H9 (cell line): Measurements from ENCODE around the gene TFDP1. TPM values are rescaled to one million over a fixed set of nuclear protein-coding genes. Genes with fewer than 3 reads are reported as not detected.

Source experiments
- DNase-seq: peaks from one replicate; pipeline ENCODE4 v3.0.0-alpha.2; 2017
- H2AFZ ChIP-seq: one replicate; pipeline ENCODE4 v1.6.1; 2013; ENCODE audit warnings: mild to moderate bottlenecking, low read length, control low read depth, moderate library complexity
- H2AK5ac ChIP-seq: 2 replicates; pipeline ENCODE4 v1.6.1; 2013; ENCODE audit warnings: low read length, control low read depth, mixed read lengths; ENCODE audit not compliant: insufficient read length
- H2BK120ac ChIP-seq: one replicate; pipeline ENCODE4 v1.6.1; 2013; ENCODE audit warnings: low read depth, mild to moderate bottlenecking, low read length, control low read depth, inconsistent platforms; ENCODE audit not compliant: poor library complexity, severe bottlenecking
- H2BK12ac ChIP-seq: 2 replicates; pipeline ENCODE4 v1.6.1; 2013; ENCODE audit warnings: low read length, control low read depth, mixed read lengths, low read depth; ENCODE audit not compliant: insufficient read length
- H2BK15ac ChIP-seq: 2 replicates; pipeline ENCODE4 v1.6.1; 2013; ENCODE audit warnings: low read depth, low read length, control low read depth
- H2BK20ac ChIP-seq: one replicate; pipeline ENCODE4 v1.6.1; 2013; ENCODE audit warnings: low read depth, mild to moderate bottlenecking, low read length, control low read depth, inconsistent platforms; ENCODE audit not compliant: poor library complexity, severe bottlenecking
- H2BK5ac ChIP-seq: 2 replicates; pipeline ENCODE4 v1.6.1; 2013; ENCODE audit warnings: low read length, control low read depth, mixed read lengths; ENCODE audit not compliant: insufficient read length
- H3K14ac ChIP-seq: 2 replicates; pipeline ENCODE4 v1.6.1; 2013; ENCODE audit warnings: low read length, control low read depth; ENCODE audit not compliant: insufficient read depth
- H3K18ac ChIP-seq: 2 replicates; pipeline ENCODE4 v1.6.1; 2013; ENCODE audit warnings: low read depth, mild to moderate bottlenecking, mixed read lengths, low read length, control low read depth; ENCODE audit not compliant: insufficient read length
- H3K23ac ChIP-seq: 2 replicates; pipeline ENCODE4 v1.6.1; 2013; ENCODE audit warnings: low read length, control low read depth, mixed read lengths, low read depth; ENCODE audit not compliant: insufficient read length
- H3K23me2 ChIP-seq: 2 replicates; pipeline ENCODE4 v1.6.1; 2013; ENCODE audit warnings: low read depth, mild to moderate bottlenecking, mixed read lengths, low read length, control low read depth; ENCODE audit not compliant: insufficient read length, poor library complexity, severe bottlenecking
- H3K27ac ChIP-seq: 2 replicates; pipeline ENCODE4 v1.5.1; 2013; ENCODE audit warnings: low read length, control low read depth, mixed read lengths, low read depth; ENCODE audit not compliant: insufficient read length
- H3K27me3 ChIP-seq: 2 replicates; pipeline ENCODE4 v1.6.1; 2013; ENCODE audit warnings: low read length, control low read depth, inconsistent platforms; ENCODE audit not compliant: insufficient read depth
- H3K4ac ChIP-seq: 2 replicates; pipeline ENCODE4 v1.6.1; 2013; ENCODE audit warnings: low read depth, mild to moderate bottlenecking, control low read depth, inconsistent platforms, low read length, moderate library complexity
- H3K4me1 ChIP-seq: 2 replicates; pipeline ENCODE4 v1.6.1; 2013; ENCODE audit warnings: low read length, control low read depth, inconsistent platforms; ENCODE audit not compliant: insufficient read depth
- H3K4me2 ChIP-seq: 2 replicates; pipeline ENCODE4 v1.6.1; 2013; ENCODE audit warnings: low read length, control low read depth, mixed read lengths; ENCODE audit not compliant: insufficient read length, insufficient read depth
- H3K56ac ChIP-seq: 2 replicates; pipeline ENCODE4 v1.6.1; 2013; ENCODE audit warnings: low read depth, mild to moderate bottlenecking, mixed read lengths, low read length, control low read depth; ENCODE audit not compliant: insufficient read length
- H3K79me1 ChIP-seq: 2 replicates; pipeline ENCODE4 v1.6.1; 2013; ENCODE audit warnings: low read depth, mild to moderate bottlenecking, moderate library complexity, low read length, control low read depth, inconsistent platforms; ENCODE audit not compliant: insufficient read depth, poor library complexity, severe bottlenecking
- H3K79me2 ChIP-seq: 2 replicates; pipeline ENCODE4 v1.6.1; 2013; ENCODE audit warnings: low read length, control low read depth, inconsistent platforms; ENCODE audit not compliant: insufficient read depth
- H3K9ac ChIP-seq: 2 replicates; pipeline ENCODE4 v1.6.1; 2013; ENCODE audit warnings: low read length, control low read depth, mixed read lengths; ENCODE audit not compliant: insufficient read length; ENCODE audit errors: extremely low read depth
- H3K9me3 ChIP-seq: one replicate; pipeline ENCODE4 v1.6.1; 2013; ENCODE audit warnings: low read depth, low read length, inconsistent platforms; ENCODE audit not compliant: control insufficient read depth
- H3T11ph ChIP-seq: one replicate; pipeline ENCODE4 v1.6.1; 2013; ENCODE audit warnings: mild to moderate bottlenecking, low read length, control low read depth, inconsistent platforms
- H4K20me1 ChIP-seq: one replicate; pipeline ENCODE4 v1.6.1; 2013; ENCODE audit not compliant: control insufficient read depth, insufficient read length, insufficient read depth
- H4K5ac ChIP-seq: 2 replicates; pipeline ENCODE4 v1.6.1; 2013; ENCODE audit warnings: low read depth, mild to moderate bottlenecking, mixed read lengths, low read length, control low read depth; ENCODE audit not compliant: insufficient read length
- H4K8ac ChIP-seq: replicated peaks from 2 replicates; pipeline ENCODE4 v1.6.1; 2013; ENCODE audit warnings: low read length, control low read depth, mixed read lengths, low read depth; ENCODE audit not compliant: insufficient read length
- H4K91ac ChIP-seq: 2 replicates; pipeline ENCODE4 v1.6.1; 2013; ENCODE audit warnings: low read depth, mild to moderate bottlenecking, moderate library complexity, mixed read lengths, low read length, control low read depth; ENCODE audit not compliant: insufficient read length
- H3K27ac Mint-ChIP-seq, 3 experiments: 2 replicates in 2 of 3; 3 replicates in 1 of 3; pipeline ENCODE4 v1.8.0; 2020 to 2021; ENCODE audit warnings: mixed read lengths in 3 of 3, mild to moderate bottlenecking in 1 of 3, moderate library complexity in 1 of 3
- H3K27me3 Mint-ChIP-seq: 2 replicates; pipeline ENCODE4 v1.8.0; 2021; ENCODE audit warnings: low read depth, mild to moderate bottlenecking, moderate library complexity, mixed read lengths
- H3K36me3 Mint-ChIP-seq, 3 experiments: 2 replicates in 2 of 3; 3 replicates in 1 of 3; pipeline ENCODE4 v1.8.0; 2020 to 2021; ENCODE audit warnings: low read depth in 3 of 3, mixed read lengths in 3 of 3; ENCODE audit not compliant: insufficient read depth in 1 of 3
- H3K4me1 Mint-ChIP-seq, 2 experiments: 2 replicates each; pipeline ENCODE4 v1.8.0; 2020; ENCODE audit warnings: mixed read lengths in 2 of 2
- H3K4me3 Mint-ChIP-seq, 2 experiments: 2 replicates in 1 of 2; 3 replicates in 1 of 2; pipeline ENCODE4 v1.8.0; 2020 to 2021; ENCODE audit warnings: mild to moderate bottlenecking in 2 of 2, mixed read lengths in 2 of 2, moderate library complexity in 1 of 2
- H3K9me3 Mint-ChIP-seq, 2 experiments: 2 replicates in 1 of 2; 3 replicates in 1 of 2; pipeline ENCODE4 v1.8.0; 2020; ENCODE audit warnings: mild to moderate bottlenecking in 2 of 2, mixed read lengths in 2 of 2, moderate library complexity in 1 of 2
- CTCF ChIP-seq: fragments of 200-600 bp; sonication (generic); conservative IDR thresholded peaks from 3 replicates; pipeline ENCODE4 v1.8.0; 2021; ENCODE audit warnings: antibody characterized with exemption, mild to moderate bottlenecking
- WGBS: extraction: QIAGEN DNeasy Blood & Tissue Kit; methylation state at CpG from one replicate; pipeline ENCODE4 v1.1.7; 2013; ENCODE audit warnings: missing lambda C conversion rate, low lambda C conversion rate, mixed read lengths; ENCODE audit not compliant: insufficient read length; ENCODE audit errors: extremely low coverage; 5-methylcytosine and 5-hydroxymethylcytosine counted together
- total RNA-seq: library from RNA; stranded (reverse); gene quantifications from 2 replicates; pipeline ENCODE4 v1.2.1, GENCODE V29; 2021

TFDP1 gene
- total RNA-seq, 1 experiment from 2014 or later = 111 TPM

GRCh38 chr13:113652404-113653263 lies 68.1 kb downstream of the TFDP1 start:
- Mint-ChIP-seq H3K9me3 (peaks cover 0 to 4% of the 10 kb centered on the region in 2 experiments; a peak in 2 of 5 replicates), H3K4me1 (peaks cover 7% of the 10 kb centered on the region in 2 experiments), H3K36me3 (peaks cover 0 to 14% (median 10%) of the 10 kb centered on the region in 3 experiments; a peak in 4 of 7 replicates), H3K27ac (peak overlapping the region in 1 of 3 experiments; percentile 97; a peak in 1 of 7 replicates), H3K4me3 (no peak overlapping the region), H3K27me3 (peaks cover 2% of the 10 kb centered on the region; the same call in 1 of the 2 replicates)
- Histone ChIP-seq H4K20me1 (no peaks in the 10 kb centered on the region), H3K9ac (no peak overlapping the region), H4K8ac (no peak overlapping the region), H3K79me1 (no peaks in the 10 kb centered on the region), H3K23me2 (no peaks in the 10 kb centered on the region), H3K4me1 (no peaks in the 10 kb centered on the region), H3K4me2 (no peak overlapping the region), H2AFZ (no peak overlapping the region), H3T11ph (no peak overlapping the region), H3K79me2 (no peaks in the 10 kb centered on the region), H3K14ac (no peak overlapping the region), H3K4ac (no peak overlapping the region), H4K5ac (no peak overlapping the region), H3K27ac (no peak overlapping the region), H2BK20ac (no peak overlapping the region), H3K56ac (no peak overlapping the region), H3K18ac (no peak overlapping the region), H3K27me3 (no peaks in the 10 kb centered on the region), H3K9me3 (no peaks in the 10 kb centered on the region), H2AK5ac (no peak overlapping the region), H3K23ac (no peak overlapping the region), H2BK12ac (no peak overlapping the region), H4K91ac (no peak overlapping the region), H2BK120ac (no peak overlapping the region), H2BK5ac (no peak overlapping the region), H2BK15ac (no peak overlapping the region)
- no peak for TF ChIP-seq CTCF
- no peak for DNase-seq
- no CpG with 5 or more reads among the region's 24 CpGs for WGBS
